ENCODE data around the gene ABR.

DNA sequence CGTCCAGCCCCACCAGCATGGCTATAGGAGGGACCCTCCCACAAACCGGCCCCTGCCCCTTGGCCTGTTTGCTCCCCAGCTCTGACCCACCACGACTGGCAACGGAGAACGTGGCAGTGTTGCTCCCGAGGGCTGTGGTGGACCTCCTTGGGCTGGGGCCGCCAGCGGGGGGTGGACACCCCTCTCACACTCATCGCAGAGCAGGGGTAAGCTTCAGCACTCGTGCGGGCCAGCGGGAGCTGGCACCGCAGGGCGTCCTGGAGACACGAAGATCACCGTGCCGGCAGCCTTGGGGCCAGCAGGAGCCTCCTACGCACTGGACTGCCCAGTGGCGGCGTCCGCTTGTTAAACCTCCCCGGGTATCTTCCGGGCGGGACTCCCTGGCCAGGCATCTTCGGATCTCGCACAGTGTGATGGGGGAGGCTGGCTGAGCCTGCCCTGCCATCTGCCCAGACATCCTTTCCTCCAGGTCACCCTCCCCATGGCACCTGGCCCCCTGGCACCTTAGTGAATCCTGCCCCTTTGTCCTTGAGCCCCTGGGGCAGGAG, 53.5 kb downstream of the ABR start:
- TF ChIP-seq REST (IDR thresholded peaks at IDR 0.05; ENCODE audit: insufficient replicate concordance, low read depth) = no peak
- TF ChIP-seq CTCF (IDR thresholded peaks at IDR 0.05; ENCODE audit: insufficient read depth, low read length) = no peak
- no peak for TF ChIP-seq POLR2AphosphoS5 (IDR thresholded peaks at IDR 0.05; ENCODE audit: low read depth)
- TF ChIP-seq GABPA (IDR thresholded peaks at IDR 0.05; ENCODE audit: low read depth) = no peak
- TF ChIP-seq SPI1 (IDR thresholded peaks at IDR 0.05; ENCODE audit: borderline replicate concordance, low read depth) = no peak

Measured in HL-60 (cell line).